ENCODE data around the gene SCN9A. TPM values are rescaled to one million over a fixed set of nuclear protein-coding genes. Genes with fewer than 3 reads are reported as not detected.

The SCN9A gene
- total and polyA plus RNA-seq, 2 of the 8 experiments (the other 6 are each of a cell fraction or from before 2014, with no cell fraction given), result 1.6 to 6.2 TPM

GRCh38 chr2:166406374-166406773 lies 30.6 kb upstream of the SCN9A start:
- Histone ChIP-seq H4K91ac (replicated peaks; ENCODE audit: insufficient read length, low read length) (no peak overlapping the region), H4K20me1 (replicated peaks in 1 of 2; ENCODE audit: control insufficient read depth in 1 of 2, insufficient read depth in 2 of 2, low read length in 2 of 2) (no peaks in the 10 kb centered on the region), H3K4me3 (ENCODE audit: extremely low read depth in 1 of 4, insufficient read depth in 2 of 4, low read depth in 3 of 4, low read length in 4 of 4) (no peak overlapping the region), H4K5ac (ENCODE audit: insufficient read length, low read depth, low read length) (no peak overlapping the region), H3K4me2 (ENCODE audit: insufficient read depth in 1 of 2, low read depth in 2 of 2, low read length in 2 of 2) (no peak overlapping the region), H3K4me1 (replicated peaks in 1 of 4; ENCODE audit: control insufficient read depth in 3 of 4, insufficient read depth in 4 of 4, low read length in 3 of 4) (no peaks in the 10 kb centered on the region), H2BK15ac (ENCODE audit: low read length) (no peak overlapping the region), H3K79me1 (ENCODE audit: low read depth, low read length) (no peaks in the 10 kb centered on the region), H2BK5ac (ENCODE audit: low read depth, low read length) (no peak overlapping the region), H3K23me2 (ENCODE audit: low read depth, low read length) (no peaks in the 10 kb centered on the region), H3K36me3 (ENCODE audit: control insufficient read depth in 2 of 4, insufficient read depth in 4 of 4, low read length in 3 of 4) (no peaks in the 10 kb centered on the region), H3K4ac (replicated peaks; ENCODE audit: insufficient read length, low read depth, low read length) (no peak overlapping the region), H3K27me3 (replicated peaks in 1 of 4; ENCODE audit: control insufficient read depth in 3 of 4, extremely low read depth in 1 of 4, insufficient read depth in 3 of 4, low read length in 3 of 4) (no peaks in the 10 kb centered on the region), H3K9me3 (ENCODE audit: insufficient read depth in 2 of 2, low read depth in 1 of 2, low read length in 1 of 2) (no peaks in the 10 kb centered on the region), H3K18ac (ENCODE audit: extremely low read depth, low read length) (no peak overlapping the region), H3K56ac (replicated peaks; ENCODE audit: insufficient read length, low read depth, low read length) (no peak overlapping the region), H2BK20ac (ENCODE audit: low read length) (no peak overlapping the region), H2AK5ac (ENCODE audit: low read depth, low read length) (no peak overlapping the region), H2AFZ (ENCODE audit: low read length) (no peak overlapping the region), H3K27ac (ENCODE audit: low read depth, low read length) (no peak overlapping the region), H3K9ac (replicated peaks in 1 of 4; ENCODE audit: extremely low read depth in 1 of 4, low read depth in 3 of 4, low read length in 3 of 4) (no peak overlapping the region), H2BK120ac (replicated peaks; ENCODE audit: low read depth, low read length) (no peak overlapping the region), H4K8ac (ENCODE audit: extremely low read depth, insufficient read depth, low read length) (no peak overlapping the region), H3K79me2 (ENCODE audit: control insufficient read depth in 1 of 2, insufficient read depth in 2 of 2, low read length in 2 of 2) (no peaks in the 10 kb centered on the region), H3K23ac (ENCODE audit: insufficient read length) (no peak overlapping the region), H2BK12ac (ENCODE audit: low read depth, low read length) (no peak overlapping the region), H3K14ac (ENCODE audit: insufficient read length) (no peak overlapping the region)
- ChIA-PET CTCF (ENCODE audit: partially characterized antibody) (no interaction called here), POLR2A (ENCODE audit: partially characterized antibody) (no interaction called here)
- DNase-seq (ENCODE audit: low read depth in 1 of 2, low spot score in 2 of 2) (no peak), FAIRE-seq (no peak)
- TF ChIP-seq RFX5 (IDR thresholded peaks at IDR 0.05; ENCODE audit: borderline replicate concordance, low read depth, low read length), result no peak
- 91% methylated on average over 3 of the region's 3 CpGs; no CpG with 5 or more reads in 1 of the 2 experiments for WGBS, 2 experiments (ENCODE audit: extremely low coverage in 1 of 2, insufficient coverage in 1 of 2, insufficient read length in 1 of 2, insufficient replicate concordance in 2 of 2, low coverage in 1 of 2, low lambda C conversion rate in 2 of 2, missing lambda C conversion rate in 1 of 2)

Measured in H1 (cell line).